Neural progenitor cell (in vitro differentiated cells): ENCODE data around the gene MAST2. TPM values are rescaled to one million over a fixed set of nuclear protein-coding genes. Genes with fewer than 3 reads are reported as not detected.

Source experiments
- DNase-seq: peaks from one replicate; pipeline ENCODE4 v3.0.0-alpha.2; 2016; ENCODE audit warnings: low spot score
- H2AFZ ChIP-seq: fragments of 200-600 bp; sonication (generic); replicated peaks from 2 replicates; pipeline ENCODE4 v1.6.1; 2016; ENCODE audit warnings: antibody characterized with exemption
- H3F3A ChIP-seq: fragments of 200-600 bp; sonication (generic); 2 replicates; pipeline ENCODE4 v1.6.1; 2016; ENCODE audit warnings: antibody characterized with exemption, low read depth
- H3K27ac ChIP-seq: fragments of 200-600 bp; sonication (generic); 2 replicates; pipeline ENCODE4 v1.5.1; 2016; ENCODE audit warnings: mild to moderate bottlenecking
- H3K27me3 ChIP-seq: fragments of 200-600 bp; sonication (generic); 2 replicates; pipeline ENCODE4 v1.6.1; 2016; ENCODE audit warnings: mild to moderate bottlenecking, moderate library complexity
- H3K36me3 ChIP-seq: fragments of 200-600 bp; sonication (generic); 2 replicates; pipeline ENCODE4 v1.5.1; 2016
- H3K4me1 ChIP-seq: fragments of 200-600 bp; sonication (generic); 2 replicates; pipeline ENCODE4 v1.6.1; 2016; ENCODE audit warnings: mixed run types
- H3K4me2 ChIP-seq: fragments of 200-600 bp; sonication (generic); 2 replicates; pipeline ENCODE4 v1.6.1; 2016
- H3K4me3 ChIP-seq: fragments of 200-600 bp; sonication (generic); 2 replicates; pipeline ENCODE4 v1.5.1; 2016
- H3K79me2 ChIP-seq: fragments of 200-600 bp; sonication (generic); 2 replicates; pipeline ENCODE4 v1.6.1; 2016; ENCODE audit warnings: low read depth
- H3K9ac ChIP-seq: fragments of 200-600 bp; sonication (generic); 2 replicates; pipeline ENCODE4 v1.6.1; 2016
- H3K9me3 ChIP-seq: fragments of 200-600 bp; sonication (generic); 2 replicates; pipeline ENCODE4 v1.5.1; 2016; ENCODE audit warnings: low read depth
- H4K20me1 ChIP-seq: fragments of 200-600 bp; sonication (generic); 2 replicates; pipeline ENCODE4 v1.6.1; 2016; ENCODE audit warnings: low read depth
- H3K27ac Mint-ChIP-seq: 3 replicates; pipeline ENCODE4 v1.8.0; 2021; ENCODE audit warnings: mixed read lengths
- H3K27me3 Mint-ChIP-seq: 2 replicates; pipeline ENCODE4 v1.8.0; 2022; ENCODE audit warnings: low read depth, mild to moderate bottlenecking, inconsistent platforms, moderate library complexity, mixed read lengths; ENCODE audit not compliant: insufficient read depth
- H3K36me3 Mint-ChIP-seq: 3 replicates; pipeline ENCODE4 v1.8.0; 2021; ENCODE audit warnings: mixed read lengths
- H3K4me1 Mint-ChIP-seq: 3 replicates; pipeline ENCODE4 v1.8.0; 2021; ENCODE audit warnings: mixed read lengths
- H3K4me3 Mint-ChIP-seq: 3 replicates; pipeline ENCODE4 v1.8.0; 2021; ENCODE audit warnings: mild to moderate bottlenecking, moderate library complexity, mixed read lengths
- H3K9me3 Mint-ChIP-seq: 3 replicates; pipeline ENCODE4 v1.8.0; 2020; ENCODE audit warnings: mixed read lengths
- CTCF ChIP-seq: fragments of 200-600 bp; sonication (generic); IDR thresholded peaks from 2 replicates; pipeline ENCODE4 v1.5.1; 2017; ENCODE audit warnings: antibody characterized with exemption, mild to moderate bottlenecking
- EZH2 ChIP-seq: fragments of 200-600 bp; sonication (generic); IDR thresholded peaks from 2 replicates; pipeline ENCODE4 v1.6.1; 2017; ENCODE audit warnings: antibody characterized with exemption, mild to moderate bottlenecking, moderate library complexity
- EZH2phosphoT487 ChIP-seq: fragments of 200-600 bp; sonication (generic); IDR thresholded peaks from 2 replicates; pipeline ENCODE4 v1.6.1; 2017; ENCODE audit warnings: antibody characterized with exemption
- total RNA-seq: library from RNA; depleted of rRNA; stranded (reverse); fragments of >200 nt; gene quantifications from 2 replicates; pipeline ENCODE4 v1.2.3, GENCODE V29; 2015; ENCODE audit warnings: low replicate concordance

Gene MAST2
- total RNA-seq, 1 donor from 2014 or later, result 5.5 TPM

GRCh38 chr1:45971335-45971734, 167.9 kb downstream of the MAST2 start:
- Mint-ChIP-seq H3K4me1 (no peaks in the 10 kb centered on the region), H3K27me3 (no peaks in the 10 kb centered on the region), H3K27ac (no peak overlapping the region), H3K4me3 (no peak overlapping the region), H3K9me3 (peaks cover 6% of the 10 kb centered on the region), H3K36me3 (peaks cover 22% of the 10 kb centered on the region)
- Histone ChIP-seq H3K27ac (no peak overlapping the region), H3K27me3 (no peaks in the 10 kb centered on the region), H2AFZ (no peak overlapping the region), H3K36me3 (no peaks in the 10 kb centered on the region), H3K79me2 (no peaks in the 10 kb centered on the region), H3K4me1 (no peaks in the 10 kb centered on the region), H3K4me3 (no peak overlapping the region), H4K20me1 (no peaks in the 10 kb centered on the region), H3K4me2 (no peak overlapping the region), H3K9ac (no peak overlapping the region), H3K9me3 (no peaks in the 10 kb centered on the region), H3F3A (no peaks in the 10 kb centered on the region)
- TF ChIP-seq CTCF (no peak), EZH2phosphoT487 (no peak), EZH2 (no peak)
- no peak for DNase-seq

GRCh38 chr1:45971922-45972531, 168.6 kb downstream of the MAST2 start:
- Histone ChIP-seq H3K9me3 (no peaks in the 10 kb centered on the region), H3K9ac (no peak overlapping the region), H3K4me2 (no peak overlapping the region), H2AFZ (no peak overlapping the region), H3K4me3 (no peak overlapping the region), H3K79me2 (no peaks in the 10 kb centered on the region), H3K36me3 (no peaks in the 10 kb centered on the region), H3K4me1 (no peaks in the 10 kb centered on the region), H3F3A (no peaks in the 10 kb centered on the region), H3K27me3 (no peaks in the 10 kb centered on the region), H4K20me1 (no peaks in the 10 kb centered on the region), H3K27ac (no peak overlapping the region)
- H3K9me3 Mint-ChIP-seq, result peaks cover 6% of the 10 kb centered on the region
- no peak for DNase-seq
- TF ChIP-seq CTCF, result no peak
- no peak for TF ChIP-seq EZH2phosphoT487
- no peak for TF ChIP-seq EZH2
- no peak overlapping the region for H3K27ac Mint-ChIP-seq
- no peaks in the 10 kb centered on the region for H3K4me1 Mint-ChIP-seq
- H3K4me3 Mint-ChIP-seq, result no peak overlapping the region
- no peaks in the 10 kb centered on the region for H3K27me3 Mint-ChIP-seq
- H3K36me3 Mint-ChIP-seq, result peaks cover 26% of the 10 kb centered on the region

- H3K4me1 Mint-ChIP-seq, result no peaks in the 10 kb centered on the region
- no peaks in the 10 kb centered on the region for H3K27me3 Mint-ChIP-seq
- Histone ChIP-seq H3F3A (no peaks in the 10 kb centered on the region), H3K79me2 (no peaks in the 10 kb centered on the region), H3K27me3 (no peaks in the 10 kb centered on the region), H3K36me3 (no peaks in the 10 kb centered on the region), H3K4me3 (no peak overlapping the region), H3K9me3 (no peaks in the 10 kb centered on the region), H3K4me1 (no peaks in the 10 kb centered on the region), H3K4me2 (no peak overlapping the region), H3K27ac (no peak overlapping the region), H3K9ac (no peak overlapping the region), H4K20me1 (no peaks in the 10 kb centered on the region), H2AFZ (no peak overlapping the region)
- TF ChIP-seq EZH2 (no peak), CTCF (no peak), EZH2phosphoT487 (no peak)
- DNase-seq, result no peak
- H3K27ac Mint-ChIP-seq, result no peak overlapping the region
- no peak overlapping the region for H3K4me3 Mint-ChIP-seq
- H3K9me3 Mint-ChIP-seq, result peaks cover 6% of the 10 kb centered on the region
- peaks cover 23% of the 10 kb centered on the region for H3K36me3 Mint-ChIP-seq
Measured at GRCh38 chr1:45972621-45973020, 169.2 kb downstream of the MAST2 start.
